Measurements from ENCODE around the gene BCR.

Gene BCR

GRCh38 chr22:23272834-23273233, 92.5 kb downstream of the BCR start:
- DNase-seq (ENCODE audit: low read depth in 3 of 3, low spot score in 1 of 3) = no peak

- no peak for DNase-seq (ENCODE audit: low read depth in 3 of 3, low spot score in 1 of 3)
These were observed 93.3 kb downstream of the BCR start for GRCh38 chr22:23273445-23274145.

- no peak for DNase-seq (ENCODE audit: low read depth in 3 of 3, low spot score in 1 of 3)
These were observed 93.8 kb downstream of the BCR start for GRCh38 chr22:23274146-23274526.

GRCh38 chr22:23274891-23275694, 94.8 kb downstream of the BCR start:
- DNase-seq (ENCODE audit: low read depth in 3 of 3, low spot score in 1 of 3) = no peak

GRCh38 chr22:23275751-23276150, 95.4 kb downstream of the BCR start:
- DNase-seq (ENCODE audit: low read depth in 3 of 3, low spot score in 1 of 3) = no peak

- no peak for DNase-seq (ENCODE audit: low read depth in 3 of 3, low spot score in 1 of 3)
These were observed 96.6 kb downstream of the BCR start for GRCh38 chr22:23276656-23277582.

- no peak for DNase-seq (ENCODE audit: low read depth in 3 of 3, low spot score in 1 of 3)
These were observed 97.4 kb downstream of the BCR start for GRCh38 chr22:23277583-23278295.

GRCh38 chr22:23278883-23279675, 98.8 kb downstream of the BCR start:
- DNase-seq (ENCODE audit: low read depth in 3 of 3, low spot score in 1 of 3) = no peak

- no peak for DNase-seq (ENCODE audit: low read depth in 3 of 3, low spot score in 1 of 3)
These were observed 99.5 kb downstream of the BCR start for GRCh38 chr22:23279781-23280180.

- no peak for DNase-seq (ENCODE audit: low read depth in 3 of 3, low spot score in 1 of 3)
These were observed 100.2 kb downstream of the BCR start for GRCh38 chr22:23280356-23281052.

- DNase-seq (ENCODE audit: low read depth in 3 of 3, low spot score in 1 of 3) = no peak
These were observed 100.7 kb downstream of the BCR start for GRCh38 chr22:23281053-23281405.

- peak; percentile 41 to 75 (median 62) for DNase-seq (ENCODE audit: low read depth in 3 of 3, low spot score in 1 of 3)
These were observed 101.2 kb downstream of the BCR start for GRCh38 chr22:23281406-23282088.

- DNase-seq (ENCODE audit: low read depth in 3 of 3, low spot score in 1 of 3) = no peak
These were observed 101.8 kb downstream of the BCR start for GRCh38 chr22:23282089-23282501.

GRCh38 chr22:23282516-23282915, 102.2 kb downstream of the BCR start:
- no peak for DNase-seq (ENCODE audit: low read depth in 3 of 3, low spot score in 1 of 3)

GRCh38 chr22:23282986-23283385, 102.7 kb downstream of the BCR start:
- DNase-seq (ENCODE audit: low read depth in 3 of 3, low spot score in 1 of 3) = no peak

- DNase-seq (ENCODE audit: low read depth in 3 of 3, low spot score in 1 of 3) = no peak
These were observed 103.5 kb downstream of the BCR start for GRCh38 chr22:23283591-23284503.

- DNase-seq (ENCODE audit: low read depth in 3 of 3, low spot score in 1 of 3) = no peak
These were observed 104.3 kb downstream of the BCR start for GRCh38 chr22:23284504-23285033.

GRCh38 chr22:23285236-23285635, 104.9 kb downstream of the BCR start:
- DNase-seq (ENCODE audit: low read depth in 3 of 3, low spot score in 1 of 3) = no peak

All from stimulated activated CD4-positive, alpha-beta T cell treated with anti-CD3 and anti-CD28 coated beads, TNF-alpha, amount 100 ng/mL, for 1 hour (primary cell).